GM12892 (cell line): Measurements from ENCODE around the gene HES3.

Source experiments
- POLR2A ChIP-seq: IDR thresholded peaks from 2 replicates; pipeline ENCODE4 v1.6.1; 2011; ENCODE audit warnings: low read depth, low read length, control low read depth
- POLR2AphosphoS5 ChIP-seq: IDR thresholded peaks from 2 replicates; pipeline ENCODE4 v1.6.1; 2011; ENCODE audit warnings: low read depth, low read length, control low read depth
- TAF1 ChIP-seq: IDR thresholded peaks from 2 replicates; pipeline ENCODE4 v1.6.1; 2011; ENCODE audit warnings: low read depth, mild to moderate bottlenecking, control low read depth, low read length, borderline replicate concordance

DNA sequence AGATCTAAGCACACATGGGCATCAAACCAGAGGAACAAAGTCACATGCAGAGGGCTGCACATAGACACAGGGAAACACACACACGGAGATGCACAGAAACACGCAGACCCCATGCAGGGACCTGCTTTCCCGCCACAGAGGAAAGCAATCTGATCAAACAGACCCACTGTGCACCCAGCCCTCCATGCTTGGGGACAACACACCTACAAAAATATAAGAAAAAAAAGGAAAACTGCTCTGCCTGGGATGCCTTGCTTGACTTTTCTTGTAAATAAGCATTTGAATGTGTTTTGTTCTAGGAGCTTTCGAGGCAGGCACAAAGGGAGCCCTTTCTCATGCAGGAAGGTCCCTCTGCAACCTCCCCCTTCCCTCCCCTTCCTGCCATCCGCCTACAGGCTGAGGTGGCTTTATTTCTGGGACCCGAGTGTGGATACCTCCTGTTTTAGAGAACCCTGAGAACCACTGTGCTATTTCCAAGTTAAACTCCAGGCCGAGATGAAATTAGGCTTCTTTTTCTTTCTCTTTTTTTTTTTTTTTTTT is 4.7 kb upstream of the HES3 start:
- TF ChIP-seq POLR2A, result no peak
- TF ChIP-seq POLR2AphosphoS5, result no peak
- TF ChIP-seq TAF1, result no peak
